K562 (cell line): Measurements from ENCODE around the gene LRRC27. TPM values are rescaled to one million over a fixed set of nuclear protein-coding genes. Genes with fewer than 3 reads are reported as not detected.

Experiments
- ARID1B ChIP-seq: fragments of 450-650 bp; IDR thresholded peaks from 2 replicates; pipeline ENCODE4 v1.6.1; 2016; ENCODE audit warnings: antibody characterized with exemption, mild to moderate bottlenecking, inconsistent platforms
- CBX3 ChIP-seq, 2 experiments: IDR thresholded peaks; 1 replicate in 1 of 2; 2 replicates in 1 of 2; pipeline ENCODE4 v1.6.1; 2012; ENCODE audit warnings: inconsistent platforms in 2 of 2, low read length in 2 of 2, borderline replicate concordance in 1 of 2, control low read depth in 1 of 2
- CCNT2 ChIP-seq: IDR thresholded peaks from 2 replicates; pipeline ENCODE4 v1.6.1; 2011; ENCODE audit warnings: borderline replicate concordance, low read depth, mild to moderate bottlenecking, moderate library complexity, mixed read lengths, low read length; ENCODE audit not compliant: insufficient read length; ENCODE audit errors: extremely low read depth
- CEBPB ChIP-seq: fragments of 450-650 bp; IDR thresholded peaks from 2 replicates; pipeline ENCODE4 v1.6.1; 2016; ENCODE audit warnings: missing genetic modification characterization, missing compliant biosample characterization
- COPS2 ChIP-seq: fragments of 450-650 bp; conservative IDR thresholded peaks from 2 replicates; pipeline ENCODE4 v1.6.1; 2016; ENCODE audit warnings: mild to moderate bottlenecking, moderate library complexity
- DNMT1 ChIP-seq: fragments of 450-650 bp; IDR thresholded peaks from 2 replicates; pipeline ENCODE4 v1.6.1; 2016; ENCODE audit warnings: antibody characterized with exemption, mild to moderate bottlenecking
- GATAD2B ChIP-seq: fragments of 450-650 bp; IDR thresholded peaks from 2 replicates; pipeline ENCODE4 v1.6.1; 2017; ENCODE audit warnings: mild to moderate bottlenecking, borderline replicate concordance
- HDAC1 ChIP-seq, 2 experiments: fragments of 450-650 bp; IDR thresholded peaks; 2 replicates each; pipeline ENCODE4 v1.6.1; 2016 to 2017; ENCODE audit warnings: inconsistent platforms in 1 of 2, mild to moderate bottlenecking in 1 of 2, moderate library complexity in 1 of 2
- MBD2 ChIP-seq: sonication (generic); IDR thresholded peaks from 2 replicates; pipeline ENCODE4 v1.6.1; 2016; ENCODE audit warnings: low read depth, borderline replicate concordance
- MCM7 ChIP-seq, 2 experiments: fragments of 450-650 bp; IDR thresholded peaks; 2 replicates each; pipeline ENCODE4 v1.6.1; 2016 to 2018
- MECOM ChIP-seq: fragments of 250-450 bp; sonication (Bioruptor Pico); IDR thresholded peaks from 2 replicates; pipeline ENCODE4 v1.8.0; 2022; ENCODE audit warnings: inconsistent platforms
- MEF2D ChIP-seq: conservative IDR thresholded peaks from 2 replicates; pipeline ENCODE4 v1.6.1; 2016; ENCODE audit warnings: low read depth, missing genetic modification characterization, missing compliant biosample characterization
- NFYB ChIP-seq: IDR thresholded peaks from 2 replicates; pipeline ENCODE4 v1.6.1; 2011; ENCODE audit warnings: mild to moderate bottlenecking, moderate library complexity; ENCODE audit not compliant: insufficient read length; ENCODE audit errors: extremely low read depth
- RB1 ChIP-seq: fragments of 450-650 bp; IDR thresholded peaks from 2 replicates; pipeline ENCODE4 v1.6.1; 2017; ENCODE audit warnings: low read depth, mild to moderate bottlenecking
- RHOXF2B ChIP-seq: fragments of 250-450 bp; sonication (Bioruptor Pico); conservative IDR thresholded peaks from 2 replicates; pipeline ENCODE4 v1.5.1; 2021
- SOX6 ChIP-seq: fragments of 450-650 bp; IDR thresholded peaks from 2 replicates; pipeline ENCODE4 v1.6.1; 2014; ENCODE audit warnings: mild to moderate bottlenecking
- TSC22D4 ChIP-seq: fragments of 450-650 bp; IDR thresholded peaks from 2 replicates; pipeline ENCODE4 v1.6.1; 2016; ENCODE audit warnings: missing genetic modification characterization, missing biosample characterization, control low read depth
- ZNF121 ChIP-seq: sonication (generic); formaldehyde crosslinking; conservative IDR thresholded peaks from 2 replicates; pipeline ENCODE4 v1.8.0; 2022; ENCODE audit warnings: missing genetic modification reagents
- ZNF354B ChIP-seq: fragments of 250-450 bp; sonication (Bioruptor Pico); IDR thresholded peaks from 2 replicates; pipeline ENCODE4 v1.4.0; 2020
- polyA plus RNA-seq, 8 experiments: library from polyadenylated mRNA; depleted of rRNA in 4 of 8; stranded (reverse) in 5 of 8; unstranded in 3 of 8; fragments of >200 nt; fragmentation: Nextera tagmentation in 2 of 8; fragmentation: Illumina TruSeq in 1 of 8; extraction: Ambion mirVana in 2 of 8; extraction: Trizol in 1 of 8; gene quantifications; 2 replicates each; pipeline versions ENCODE4 v1.2.1 to v1.2.3, GENCODE V29; 2011 to 2014; ENCODE audit warnings: inconsistent platforms in 1 of 8, missing spikeins in 1 of 8
- total RNA-seq, 7 experiments: library from RNA; depleted of rRNA in 6 of 7; stranded (reverse); fragments of >200 nt in 6 of 7; fragmentation: Illumina TruSeq in 2 of 7; extraction: Trizol in 2 of 7; gene quantifications; 2 replicates each; pipeline versions ENCODE4 v1.2.1 to v1.2.3, GENCODE V29; 2011 to 2021; ENCODE audit warnings: low replicate concordance in 1 of 7
- TF ChIP-seq, protein P1 (sequence below): fragments of 250-450 bp; sonication (Bioruptor Pico); IDR thresholded peaks from 2 replicates; pipeline ENCODE4 v1.8.0; 2022; ENCODE audit warnings: moderate library complexity, mild to moderate bottlenecking, inconsistent platforms
- TF ChIP-seq, protein P2 (sequence below): sonication (generic); formaldehyde crosslinking; IDR thresholded peaks from 2 replicates; pipeline ENCODE4 v1.8.1; 2023; ENCODE audit warnings: missing genetic modification reagents, mild to moderate bottlenecking, borderline replicate concordance
- TF ChIP-seq, protein P3 (sequence below): sonication (generic); formaldehyde crosslinking; IDR thresholded peaks from 2 replicates; pipeline ENCODE4 v1.4.0; 2020; ENCODE audit warnings: mild to moderate bottlenecking, missing genetic modification reagents

The LRRC27 gene
- total and polyA plus RNA-seq, 9 of the 15 experiments (the other 6 are each of a cell fraction or from before 2014, with no cell fraction given) = 0.10 to 2.7 (median 1.4) TPM

DNA sequence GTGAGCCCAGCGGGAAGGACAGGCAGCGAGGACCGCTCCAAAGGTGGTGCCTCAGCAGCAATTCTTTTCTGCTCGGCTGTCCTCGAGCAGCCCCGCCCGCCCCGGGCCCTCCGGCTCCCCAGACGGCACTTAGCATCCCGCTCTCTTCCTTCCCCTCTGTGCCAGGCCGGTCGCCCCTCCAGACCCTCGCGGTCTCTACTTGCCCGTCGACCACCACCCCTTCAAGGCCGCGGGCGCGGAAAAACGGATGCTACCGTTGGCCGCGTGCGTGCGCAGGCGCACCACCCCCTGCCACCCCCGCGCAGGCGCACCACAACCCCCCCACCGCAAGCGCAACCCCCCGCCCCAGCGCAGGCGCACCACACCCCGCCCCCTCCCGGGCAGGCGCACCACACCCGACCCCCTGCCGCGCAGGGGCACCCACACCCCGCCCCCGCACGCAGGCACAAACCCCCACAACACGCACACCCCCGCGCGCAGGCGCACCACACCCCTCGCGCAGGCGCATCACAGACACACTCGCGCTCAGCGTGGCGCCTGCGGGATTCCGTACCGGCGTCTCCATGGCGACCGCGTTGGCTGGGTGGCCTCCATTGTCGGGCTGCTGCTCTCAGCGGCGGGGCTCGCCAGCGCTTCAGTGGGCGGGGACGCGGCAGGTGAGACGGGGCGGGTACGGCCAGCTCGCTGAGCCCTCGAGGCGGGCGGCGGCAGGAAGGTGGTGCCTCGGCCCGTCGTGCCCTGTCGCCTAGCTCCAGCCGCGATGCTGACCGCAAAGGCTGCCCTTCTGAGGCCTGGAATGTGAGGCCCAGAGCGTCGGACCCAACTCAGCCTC is at the start of gene LRRC27 (continued):
- TF ChIP-seq, protein P1, sequence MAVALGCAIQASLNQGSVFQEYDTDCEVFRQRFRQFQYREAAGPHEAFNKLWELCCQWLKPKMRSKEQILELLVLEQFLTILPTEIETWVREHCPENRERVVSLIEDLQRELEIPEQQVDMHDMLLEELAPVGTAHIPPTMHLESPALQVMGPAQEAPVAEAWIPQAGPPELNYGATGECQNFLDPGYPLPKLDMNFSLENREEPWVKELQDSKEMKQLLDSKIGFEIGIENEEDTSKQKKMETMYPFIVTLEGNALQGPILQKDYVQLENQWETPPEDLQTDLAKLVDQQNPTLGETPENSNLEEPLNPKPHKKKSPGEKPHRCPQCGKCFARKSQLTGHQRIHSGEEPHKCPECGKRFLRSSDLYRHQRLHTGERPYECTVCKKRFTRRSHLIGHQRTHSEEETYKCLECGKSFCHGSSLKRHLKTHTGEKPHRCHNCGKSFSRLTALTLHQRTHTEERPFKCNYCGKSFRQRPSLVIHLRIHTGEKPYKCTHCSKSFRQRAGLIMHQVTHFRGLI (CRISPR knock-in tag) = no peak
- TF ChIP-seq MCM7 (IDR thresholded peaks at IDR 0.05) = no peak
- no peak for TF ChIP-seq ZNF121
- peak; percentile 26; the same call in 1 of the 2 replicates for TF ChIP-seq SOX6
- no peak for TF ChIP-seq CBX3 (IDR thresholded peaks at IDR 0.05; ENCODE audit: borderline replicate concordance in 1 of 2, low read length in 2 of 2)
- TF ChIP-seq ZNF354B (CRISPR knock-in tag) = no peak
- TF ChIP-seq, protein P2, sequence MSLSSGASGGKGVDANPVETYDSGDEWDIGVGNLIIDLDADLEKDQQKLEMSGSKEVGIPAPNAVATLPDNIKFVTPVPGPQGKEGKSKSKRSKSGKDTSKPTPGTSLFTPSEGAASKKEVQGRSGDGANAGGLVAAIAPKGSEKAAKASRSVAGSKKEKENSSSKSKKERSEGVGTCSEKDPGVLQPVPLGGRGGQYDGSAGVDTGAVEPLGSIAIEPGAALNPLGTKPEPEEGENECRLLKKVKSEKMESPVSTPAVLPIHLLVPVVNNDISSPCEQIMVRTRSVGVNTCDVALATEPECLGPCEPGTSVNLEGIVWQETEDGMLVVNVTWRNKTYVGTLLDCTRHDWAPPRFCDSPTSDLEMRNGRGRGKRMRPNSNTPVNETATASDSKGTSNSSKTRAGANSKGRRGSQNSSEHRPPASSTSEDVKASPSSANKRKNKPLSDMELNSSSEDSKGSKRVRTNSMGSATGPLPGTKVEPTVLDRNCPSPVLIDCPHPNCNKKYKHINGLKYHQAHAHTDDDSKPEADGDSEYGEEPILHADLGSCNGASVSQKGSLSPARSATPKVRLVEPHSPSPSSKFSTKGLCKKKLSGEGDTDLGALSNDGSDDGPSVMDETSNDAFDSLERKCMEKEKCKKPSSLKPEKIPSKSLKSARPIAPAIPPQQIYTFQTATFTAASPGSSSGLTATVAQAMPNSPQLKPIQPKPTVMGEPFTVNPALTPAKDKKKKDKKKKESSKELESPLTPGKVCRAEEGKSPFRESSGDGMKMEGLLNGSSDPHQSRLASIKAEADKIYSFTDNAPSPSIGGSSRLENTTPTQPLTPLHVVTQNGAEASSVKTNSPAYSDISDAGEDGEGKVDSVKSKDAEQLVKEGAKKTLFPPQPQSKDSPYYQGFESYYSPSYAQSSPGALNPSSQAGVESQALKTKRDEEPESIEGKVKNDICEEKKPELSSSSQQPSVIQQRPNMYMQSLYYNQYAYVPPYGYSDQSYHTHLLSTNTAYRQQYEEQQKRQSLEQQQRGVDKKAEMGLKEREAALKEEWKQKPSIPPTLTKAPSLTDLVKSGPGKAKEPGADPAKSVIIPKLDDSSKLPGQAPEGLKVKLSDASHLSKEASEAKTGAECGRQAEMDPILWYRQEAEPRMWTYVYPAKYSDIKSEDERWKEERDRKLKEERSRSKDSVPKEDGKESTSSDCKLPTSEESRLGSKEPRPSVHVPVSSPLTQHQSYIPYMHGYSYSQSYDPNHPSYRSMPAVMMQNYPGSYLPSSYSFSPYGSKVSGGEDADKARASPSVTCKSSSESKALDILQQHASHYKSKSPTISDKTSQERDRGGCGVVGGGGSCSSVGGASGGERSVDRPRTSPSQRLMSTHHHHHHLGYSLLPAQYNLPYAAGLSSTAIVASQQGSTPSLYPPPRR (CRISPR knock-in tag) = no peak
- no peak for TF ChIP-seq DNMT1
- TF ChIP-seq COPS2 = no peak
- no peak for TF ChIP-seq TSC22D4
- TF ChIP-seq RB1 = peak; percentile 43; the same call in 1 of the 2 replicates
- TF ChIP-seq, protein P3, sequence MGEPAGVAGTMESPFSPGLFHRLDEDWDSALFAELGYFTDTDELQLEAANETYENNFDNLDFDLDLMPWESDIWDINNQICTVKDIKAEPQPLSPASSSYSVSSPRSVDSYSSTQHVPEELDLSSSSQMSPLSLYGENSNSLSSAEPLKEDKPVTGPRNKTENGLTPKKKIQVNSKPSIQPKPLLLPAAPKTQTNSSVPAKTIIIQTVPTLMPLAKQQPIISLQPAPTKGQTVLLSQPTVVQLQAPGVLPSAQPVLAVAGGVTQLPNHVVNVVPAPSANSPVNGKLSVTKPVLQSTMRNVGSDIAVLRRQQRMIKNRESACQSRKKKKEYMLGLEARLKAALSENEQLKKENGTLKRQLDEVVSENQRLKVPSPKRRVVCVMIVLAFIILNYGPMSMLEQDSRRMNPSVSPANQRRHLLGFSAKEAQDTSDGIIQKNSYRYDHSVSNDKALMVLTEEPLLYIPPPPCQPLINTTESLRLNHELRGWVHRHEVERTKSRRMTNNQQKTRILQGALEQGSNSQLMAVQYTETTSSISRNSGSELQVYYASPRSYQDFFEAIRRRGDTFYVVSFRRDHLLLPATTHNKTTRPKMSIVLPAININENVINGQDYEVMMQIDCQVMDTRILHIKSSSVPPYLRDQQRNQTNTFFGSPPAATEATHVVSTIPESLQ = no peak
- no peak for TF ChIP-seq CEBPB (tag)
- no peak for TF ChIP-seq MEF2D (tag)
- no peak for TF ChIP-seq GATAD2B
- TF ChIP-seq RHOXF2B (CRISPR knock-in tag) = no peak
- TF ChIP-seq CCNT2 = peak; percentile 77
- TF ChIP-seq MBD2 = peak; percentile 36; the same call in 1 of the 2 replicates
- TF ChIP-seq ARID1B = no peak
- TF ChIP-seq MECOM (CRISPR knock-in tag) = no peak
- TF ChIP-seq NFYB = no peak
- peak in 1 of 2 experiments; percentile 90; a peak in 2 of 4 replicates for TF ChIP-seq HDAC1 (IDR thresholded peaks at IDR 0.05)
